ENCODE results near the gene CYFIP2. TPM values are rescaled to one million over a fixed set of nuclear protein-coding genes. Genes with fewer than 3 reads are reported as not detected.

CYFIP2 gene
- total and polyA plus RNA-seq, 10 of the 15 experiments (the other 5 are each of a cell fraction or from before 2014, with no cell fraction given) = 43.4 to 173 (median 96.0) TPM

GRCh38 chr5:157348049-157348400 lies 82.1 kb downstream of the CYFIP2 start:
- ATAC-seq (no peak), DNase-seq (ENCODE audit: low read depth, low spot score) (no peak), FAIRE-seq (no peak)
- Histone ChIP-seq H3K9me3 (replicated peaks; ENCODE audit: control insufficient read depth, insufficient read depth, low read length) (peaks cover 3% of the 10 kb centered on the region; the same call in 2 of the 3 replicates), H4K20me1 (ENCODE audit: control insufficient read depth, insufficient read depth) (no peaks in the 10 kb centered on the region), H3K9ac (ENCODE audit: control insufficient read depth, insufficient read depth, low read length) (no peak overlapping the region), H3K4me2 (ENCODE audit: control insufficient read depth, insufficient read depth) (no peak overlapping the region), H3K79me2 (ENCODE audit: control insufficient read depth, insufficient read depth, low read length) (no peaks in the 10 kb centered on the region), H3K27ac (ENCODE audit: control insufficient read depth, insufficient read depth) (no peak overlapping the region), H3K36me3 (ENCODE audit: control insufficient read depth in 2 of 2, insufficient read depth in 2 of 2, low read length in 1 of 2) (peaks cover 1 to 17% of the 10 kb centered on the region in 2 experiments; a peak in 3 of 4 replicates), H3K4me1 (ENCODE audit: control insufficient read depth, insufficient read depth, low read length) (peaks cover 5% of the 10 kb centered on the region; the same call in 1 of the 2 replicates), H2AFZ (ENCODE audit: control insufficient read depth, low read depth, low read length) (no peak overlapping the region), H3K4me3 (no peak overlapping the region), H3K27me3 (replicated peaks in 1 of 2; ENCODE audit: control insufficient read depth in 2 of 2, insufficient read depth in 2 of 2, low read length in 1 of 2) (no peaks in the 10 kb centered on the region)
- intact Hi-C loops (cut with micrococcal nuclease; ENCODE audit: unreplicated experiment) (no loop called here), in situ Hi-C loops (cut with MboI) (no loop called here)
- ChIA-PET SMC1A (ENCODE audit: uncharacterized antibody, unreplicated experiment) (no interaction called here), CTCF (no interaction called here), RAD21 (ENCODE audit: unreplicated experiment) (no interaction called here), POLR2A (no interaction called here)
- 97% methylated on average over 2 of the region's 2 CpGs for WGBS (ENCODE audit: insufficient coverage, insufficient replicate concordance, low lambda C conversion rate, missing lambda C conversion rate)
- BruUV-seq (replicated peaks) = no TSS peak
- no peak for TF ChIP-seq MXI1 (IDR thresholded peaks at IDR 0.05; ENCODE audit: low read depth, low read length)
- TF ChIP-seq ZBED1 (IDR thresholded peaks at IDR 0.05; ENCODE audit: borderline replicate concordance) = no peak
- TF ChIP-seq PKNOX1 (IDR thresholded peaks at IDR 0.05) = no peak
- no peak for TF ChIP-seq MYB (IDR thresholded peaks at IDR 0.05; ENCODE audit: borderline replicate concordance, low read depth, low read length)
- TF ChIP-seq HCFC1 (IDR thresholded peaks at IDR 0.05; ENCODE audit: low read length) = no peak
- no peak for TF ChIP-seq TCF7 (IDR thresholded peaks at IDR 0.05; ENCODE audit: borderline replicate concordance)
- no peak for TF ChIP-seq IKZF1 (conservative IDR thresholded peaks at IDR 0.05)
- TF ChIP-seq HDAC2 (IDR thresholded peaks at IDR 0.05) = no peak
- no peak for TF ChIP-seq SRF (IDR thresholded peaks at IDR 0.05; ENCODE audit: low read depth in 2 of 2, low read length in 2 of 2)
- no peak for TF ChIP-seq ZNF687 (IDR thresholded peaks at IDR 0.05)
- TF ChIP-seq SIX5 (IDR thresholded peaks at IDR 0.05; ENCODE audit: low read depth, low read length, severe bottlenecking) = no peak
- no peak for TF ChIP-seq ATF2 (IDR thresholded peaks at IDR 0.05; ENCODE audit: low read length)
- TF ChIP-seq FOXM1 (IDR thresholded peaks at IDR 0.05; ENCODE audit: low read depth, low read length) = no peak
- TF ChIP-seq, protein P1, sequence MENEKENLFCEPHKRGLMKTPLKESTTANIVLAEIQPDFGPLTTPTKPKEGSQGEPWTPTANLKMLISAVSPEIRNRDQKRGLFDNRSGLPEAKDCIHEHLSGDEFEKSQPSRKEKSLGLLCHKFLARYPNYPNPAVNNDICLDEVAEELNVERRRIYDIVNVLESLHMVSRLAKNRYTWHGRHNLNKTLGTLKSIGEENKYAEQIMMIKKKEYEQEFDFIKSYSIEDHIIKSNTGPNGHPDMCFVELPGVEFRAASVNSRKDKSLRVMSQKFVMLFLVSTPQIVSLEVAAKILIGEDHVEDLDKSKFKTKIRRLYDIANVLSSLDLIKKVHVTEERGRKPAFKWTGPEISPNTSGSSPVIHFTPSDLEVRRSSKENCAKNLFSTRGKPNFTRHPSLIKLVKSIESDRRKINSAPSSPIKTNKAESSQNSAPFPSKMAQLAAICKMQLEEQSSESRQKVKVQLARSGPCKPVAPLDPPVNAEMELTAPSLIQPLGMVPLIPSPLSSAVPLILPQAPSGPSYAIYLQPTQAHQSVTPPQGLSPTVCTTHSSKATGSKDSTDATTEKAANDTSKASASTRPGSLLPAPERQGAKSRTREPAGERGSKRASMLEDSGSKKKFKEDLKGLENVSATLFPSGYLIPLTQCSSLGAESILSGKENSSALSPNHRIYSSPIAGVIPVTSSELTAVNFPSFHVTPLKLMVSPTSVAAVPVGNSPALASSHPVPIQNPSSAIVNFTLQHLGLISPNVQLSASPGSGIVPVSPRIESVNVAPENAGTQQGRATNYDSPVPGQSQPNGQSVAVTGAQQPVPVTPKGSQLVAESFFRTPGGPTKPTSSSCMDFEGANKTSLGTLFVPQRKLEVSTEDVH (IDR thresholded peaks at IDR 0.05; ENCODE audit: low read depth, partially characterized antibody) = no peak
- TF ChIP-seq, protein P2, sequence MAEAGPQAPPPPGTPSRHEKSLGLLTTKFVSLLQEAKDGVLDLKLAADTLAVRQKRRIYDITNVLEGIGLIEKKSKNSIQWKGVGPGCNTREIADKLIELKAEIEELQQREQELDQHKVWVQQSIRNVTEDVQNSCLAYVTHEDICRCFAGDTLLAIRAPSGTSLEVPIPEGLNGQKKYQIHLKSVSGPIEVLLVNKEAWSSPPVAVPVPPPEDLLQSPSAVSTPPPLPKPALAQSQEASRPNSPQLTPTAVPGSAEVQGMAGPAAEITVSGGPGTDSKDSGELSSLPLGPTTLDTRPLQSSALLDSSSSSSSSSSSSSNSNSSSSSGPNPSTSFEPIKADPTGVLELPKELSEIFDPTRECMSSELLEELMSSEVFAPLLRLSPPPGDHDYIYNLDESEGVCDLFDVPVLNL (IDR thresholded peaks at IDR 0.05; ENCODE audit: low read depth, low read length) = no peak
